Brain microvascular endothelial cell (primary cell): ENCODE data around the gene RASSF9.

Source experiments
- DNase-seq: peaks from one replicate; pipeline ENCODE4 v3.0.0-alpha.2; 2020
- H3K27ac ChIP-seq: fragments of 250-450 bp; sonication (Bioruptor Pico); 2 replicates; pipeline ENCODE4 v1.5.1; 2020; ENCODE audit warnings: mild to moderate bottlenecking, moderate library complexity
- H3K27me3 ChIP-seq: fragments of 250-450 bp; sonication (Bioruptor Pico); replicated peaks from 2 replicates; pipeline ENCODE4 v1.5.1; 2020; ENCODE audit warnings: mild to moderate bottlenecking
- H3K36me3 ChIP-seq: fragments of 250-450 bp; sonication (Bioruptor Pico); replicated peaks from 2 replicates; pipeline ENCODE4 v1.5.1; 2020; ENCODE audit warnings: mild to moderate bottlenecking
- H3K4me3 ChIP-seq: 2 replicates; pipeline ENCODE4 v1.5.1; 2011; ENCODE audit warnings: low read depth, mild to moderate bottlenecking, control low read depth, low read length, moderate library complexity
- in situ Hi-C: cut with HindIII; loops from 2 replicates; pipeline ENCODE4 v1.10.0; 2017; ENCODE audit warnings: low sequenced_read_pairs, low pct_ligation_motif_present
- TF ChIP-seq, protein P1 (sequence below): IDR thresholded peaks from 2 replicates; pipeline ENCODE4 v1.5.1; 2011; ENCODE audit warnings: low read depth, mild to moderate bottlenecking, moderate library complexity, low read length, control low read depth, inconsistent platforms; ENCODE audit errors: missing control alignments

Gene RASSF9

GRCh38 chr12:85820101-85820500, 16.1 kb downstream of the RASSF9 start:
- H3K27me3 ChIP-seq = no peaks in the 10 kb centered on the region
- in situ Hi-C loops = no loop called here
- no peak overlapping the region for H3K27ac ChIP-seq
- TF ChIP-seq, protein P1, sequence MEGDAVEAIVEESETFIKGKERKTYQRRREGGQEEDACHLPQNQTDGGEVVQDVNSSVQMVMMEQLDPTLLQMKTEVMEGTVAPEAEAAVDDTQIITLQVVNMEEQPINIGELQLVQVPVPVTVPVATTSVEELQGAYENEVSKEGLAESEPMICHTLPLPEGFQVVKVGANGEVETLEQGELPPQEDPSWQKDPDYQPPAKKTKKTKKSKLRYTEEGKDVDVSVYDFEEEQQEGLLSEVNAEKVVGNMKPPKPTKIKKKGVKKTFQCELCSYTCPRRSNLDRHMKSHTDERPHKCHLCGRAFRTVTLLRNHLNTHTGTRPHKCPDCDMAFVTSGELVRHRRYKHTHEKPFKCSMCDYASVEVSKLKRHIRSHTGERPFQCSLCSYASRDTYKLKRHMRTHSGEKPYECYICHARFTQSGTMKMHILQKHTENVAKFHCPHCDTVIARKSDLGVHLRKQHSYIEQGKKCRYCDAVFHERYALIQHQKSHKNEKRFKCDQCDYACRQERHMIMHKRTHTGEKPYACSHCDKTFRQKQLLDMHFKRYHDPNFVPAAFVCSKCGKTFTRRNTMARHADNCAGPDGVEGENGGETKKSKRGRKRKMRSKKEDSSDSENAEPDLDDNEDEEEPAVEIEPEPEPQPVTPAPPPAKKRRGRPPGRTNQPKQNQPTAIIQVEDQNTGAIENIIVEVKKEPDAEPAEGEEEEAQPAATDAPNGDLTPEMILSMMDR = no peak
- DNase-seq = no peak
- no peak overlapping the region for H3K4me3 ChIP-seq
- H3K36me3 ChIP-seq = no peaks in the 10 kb centered on the region

DNA sequence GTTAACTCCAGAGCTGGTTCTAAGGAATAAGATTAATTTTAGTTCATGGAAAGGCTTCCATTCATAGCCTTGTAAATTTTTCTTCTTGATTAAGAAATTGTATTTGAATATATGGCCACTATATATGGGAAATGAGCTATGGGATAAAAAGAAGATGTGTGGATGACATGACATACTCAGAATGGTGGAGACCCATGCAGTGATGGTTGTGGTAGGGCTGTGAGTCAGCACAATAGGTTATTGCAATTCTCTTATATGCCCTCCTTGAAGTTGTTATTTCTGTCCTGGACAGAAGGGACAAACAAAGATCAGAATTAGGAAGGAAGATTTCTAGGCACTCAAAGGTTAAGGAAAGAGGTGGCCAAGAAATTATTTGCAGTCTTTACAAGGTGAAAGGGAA, 21.5 kb downstream of the RASSF9 start:
- in situ Hi-C loops = no loop called here
- Histone ChIP-seq H3K4me3 (no peak overlapping the region), H3K27ac (no peak overlapping the region), H3K27me3 (no peaks in the 10 kb centered on the region), H3K36me3 (no peaks in the 10 kb centered on the region)
- peak; percentile 69 for DNase-seq
- TF ChIP-seq, protein P1 = no peak

DNA sequence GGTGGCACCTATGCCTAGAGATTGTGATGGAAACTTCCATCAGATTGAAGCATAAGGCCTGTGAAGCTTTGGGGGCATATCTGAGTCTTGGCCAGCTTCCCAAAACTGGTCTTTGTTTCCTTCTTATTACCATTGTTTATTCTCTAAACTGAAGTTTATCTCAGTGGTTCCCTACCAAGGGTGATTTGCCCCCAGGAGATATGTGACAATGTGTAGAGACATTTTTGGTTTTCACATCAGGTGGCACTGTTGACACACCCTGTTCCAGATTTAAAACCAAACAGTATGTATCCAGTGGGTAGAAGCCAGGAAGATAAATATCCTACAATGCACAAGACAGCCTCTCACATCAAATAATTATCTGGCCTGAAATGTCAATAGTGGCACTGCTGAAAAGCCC, 22.1 kb downstream of the RASSF9 start:
- TF ChIP-seq, protein P1 = no peak
- H3K4me3 ChIP-seq = no peak overlapping the region
- no peaks in the 10 kb centered on the region for H3K27me3 ChIP-seq
- in situ Hi-C loops = no loop called here
- H3K36me3 ChIP-seq = no peaks in the 10 kb centered on the region
- no peak overlapping the region for H3K27ac ChIP-seq
- no peak for DNase-seq

DNA sequence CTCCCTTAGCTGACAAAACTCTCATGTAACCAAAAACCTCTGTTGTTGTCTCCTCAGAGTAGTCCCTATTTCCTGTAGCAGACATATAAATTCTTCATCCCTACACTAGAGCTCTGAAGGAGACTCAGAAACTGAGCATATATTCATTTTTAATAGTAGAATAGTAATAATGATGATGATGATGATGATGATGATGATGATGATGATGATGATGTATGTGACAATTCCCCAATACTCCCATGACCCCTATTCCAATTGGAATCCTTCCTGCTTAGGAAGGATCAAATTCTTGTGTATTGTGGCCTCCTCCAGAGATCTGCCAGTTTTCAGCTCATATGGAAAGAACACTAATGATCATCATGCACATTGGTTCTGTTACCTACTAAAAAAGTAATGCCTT, 26.7 kb downstream of the RASSF9 start:
- in situ Hi-C loops = no loop called here

GRCh38 chr12:85807730-85808129, 28.5 kb downstream of the RASSF9 start:
- H3K36me3 ChIP-seq = no peaks in the 10 kb centered on the region
- H3K27me3 ChIP-seq = no peaks in the 10 kb centered on the region
- no peak for DNase-seq
- in situ Hi-C loops = no loop called here
- H3K27ac ChIP-seq = no peak overlapping the region
- TF ChIP-seq, protein P1 = no peak
- H3K4me3 ChIP-seq = no peak overlapping the region

More for the DNA sequence above, 26.7 kb downstream of the RASSF9 start:
- Histone ChIP-seq H3K27ac (no peak overlapping the region), H3K4me3 (no peak overlapping the region), H3K27me3 (no peaks in the 10 kb centered on the region), H3K36me3 (no peaks in the 10 kb centered on the region)
- DNase-seq = no peak
- TF ChIP-seq, protein P1 = no peak

DNA sequence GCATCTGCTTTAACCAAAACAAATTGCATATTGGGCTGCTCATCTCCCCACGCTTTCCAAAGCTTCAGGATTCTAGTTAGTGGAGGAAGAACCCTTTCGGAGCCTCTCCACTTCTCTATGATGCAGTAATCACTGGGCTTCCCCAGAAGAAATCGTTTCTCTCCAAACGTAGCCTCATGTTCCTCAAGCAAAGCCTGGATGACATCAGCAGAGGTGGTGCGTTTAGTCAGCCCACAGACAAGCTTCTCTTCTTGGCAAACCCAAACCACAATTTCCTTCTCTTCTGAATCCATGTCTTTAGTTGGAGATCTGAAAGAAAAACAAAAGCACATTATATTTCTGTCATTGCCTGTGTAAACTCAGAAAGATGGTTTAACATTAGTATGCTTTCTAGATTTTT, 30.6 kb downstream of the RASSF9 start:
- TF ChIP-seq, protein P1 = no peak
- no peaks in the 10 kb centered on the region for H3K27me3 ChIP-seq
- H3K4me3 ChIP-seq = no peak overlapping the region
- in situ Hi-C loops = no loop called here
- no peaks in the 10 kb centered on the region for H3K36me3 ChIP-seq
- peak overlapping the region; percentile 25 for H3K27ac ChIP-seq
- peak; percentile 66 for DNase-seq
